Spleen (tissue), 7 donors: ENCODE results near the gene PRDM16.

Experiments used
- CTCF ChIP-seq, 11 experiments: fragments of 200-600 bp in 7 of 11; fragments of 450-650 bp in 4 of 11; sonication (generic) in 4 of 11; IDR thresholded peaks in 8 of 11; conservative IDR thresholded peaks in 3 of 11; 1 replicate in 7 of 11; 2 replicates in 4 of 11; pipeline versions ENCODE4 v1.4.0 to v1.8.0; 2016 to 2021; ENCODE audit warnings: antibody characterized with exemption in 11 of 11, inconsistent platforms in 4 of 11, mild to moderate bottlenecking in 1 of 11
- POLR2A ChIP-seq, 3 donors: fragments of 450-650 bp; IDR thresholded peaks; one replicate each; pipeline ENCODE4 v1.5.1; 2017; ENCODE audit warnings: antibody characterized with exemption in 3 of 3, mild to moderate bottlenecking in 1 of 3
- POLR2AphosphoS5 ChIP-seq, 3 donors: sonication (generic); formaldehyde crosslinking; IDR thresholded peaks; one replicate each; pipeline ENCODE4 v1.5.1; 2017; ENCODE audit warnings: antibody characterized with exemption in 3 of 3
- donor health status: DM: no; HTN: no; CAD: no; lungs with moderate emphysema.
- donor health status: DM: no; HTN: no; CAD: no.
- donor health status: DM: no; HTN: no; CAD: no.

GRCh38 chr1:3240524-3241235 lies 171.7 kb downstream of the PRDM16 start:
- no peak for TF ChIP-seq CTCF (IDR thresholded peaks at IDR 0.05 in 8 of 11, conservative IDR thresholded peaks at IDR 0.05 in 3 of 11)
- TF ChIP-seq POLR2AphosphoS5 (IDR thresholded peaks at IDR 0.05) = no peak
- TF ChIP-seq POLR2A (IDR thresholded peaks at IDR 0.05) = no peak
